Testis (tissue), 2 donors: Measurements from ENCODE around the gene VPS33A.

Experiments used
- CTCF ChIP-seq, 3 experiments: fragments of 450-650 bp in 2 of 3; fragments of 200-600 bp in 1 of 3; sonication (generic) in 1 of 3; IDR thresholded peaks; one replicate each; pipeline ENCODE4 v1.5.1; 2016 to 2019; ENCODE audit warnings: antibody characterized with exemption in 3 of 3, mild to moderate bottlenecking in 2 of 3, moderate library complexity in 1 of 3
- POLR2A ChIP-seq: fragments of 450-650 bp; IDR thresholded peaks from one replicate; pipeline ENCODE4 v1.6.1; 2017; ENCODE audit warnings: antibody characterized with exemption, mild to moderate bottlenecking, moderate library complexity

GRCh38 chr12:122227341-122227740 is 39.0 kb downstream of the VPS33A start:
- TF ChIP-seq CTCF (IDR thresholded peaks at IDR 0.05) (no peak), POLR2A (no peak)
